GM04503 (cell line): ENCODE results near the gene FAM151B.
"Not testable (repeated sequence)": the region's sequence is repeated elsewhere in the genome, so short reads cannot be mapped to it uniquely, and the experiment has no call there.

ENCODE experiments used
- DNase-seq: peaks from one replicate; pipeline ENCODE4 v3.0.0-alpha.2; 2012; ENCODE audit warnings: low read depth

The FAM151B gene

GRCh38 chr5:80503641-80504040 lies 15.7 kb downstream of the FAM151B start:
- DNase-seq = no peak

GRCh38 chr5:80504833-80505232 lies 16.9 kb downstream of the FAM151B start:
- DNase-seq = no peak

GRCh38 chr5:80507663-80508062 lies 19.8 kb downstream of the FAM151B start:
- no peak for DNase-seq

- DNase-seq = no peak
These were observed 20.9 kb downstream of the FAM151B start for GRCh38 chr5:80508844-80509243.

GRCh38 chr5:80509362-80509761 lies 21.5 kb downstream of the FAM151B start:
- DNase-seq = no peak

GRCh38 chr5:80516826-80517225 lies 28.9 kb downstream of the FAM151B start:
- peak; percentile 2 for DNase-seq

GRCh38 chr5:80540691-80541090 lies 52.8 kb downstream of the FAM151B start:
- DNase-seq = no peak

GRCh38 chr5:80541392-80541791 lies 53.5 kb downstream of the FAM151B start:
- no peak for DNase-seq

GRCh38 chr5:80554646-80555045 lies 66.7 kb downstream of the FAM151B start:
- no peak for DNase-seq

- DNase-seq = no peak
These were observed 67.2 kb downstream of the FAM151B start for GRCh38 chr5:80555099-80555498.

- no peak for DNase-seq
These were observed 71.3 kb downstream of the FAM151B start for GRCh38 chr5:80559244-80559643.

GRCh38 chr5:80565330-80565729 lies 77.4 kb downstream of the FAM151B start:
- no peak for DNase-seq

- no peak for DNase-seq
These were observed 78.9 kb downstream of the FAM151B start for GRCh38 chr5:80566711-80567259.

- no peak for DNase-seq
These were observed 80.4 kb downstream of the FAM151B start for GRCh38 chr5:80568251-80568650.

- DNase-seq = no peak
These were observed 81.4 kb downstream of the FAM151B start for GRCh38 chr5:80569086-80569960.

- no peak for DNase-seq
These were observed 82.3 kb downstream of the FAM151B start, which contains the start of gene ANKRD34B for GRCh38 chr5:80569961-80570786. Gene ANKRD34B (minus strand): TSS chr5:80570280. CDS start chr5:80560019, 10,261 bp downstream.

GRCh38 chr5:80573062-80573461 lies 85.2 kb downstream of the FAM151B start:
- no peak for DNase-seq

- no peak for DNase-seq
These were observed 88.5 kb downstream of the FAM151B start for GRCh38 chr5:80576383-80576782.

- DNase-seq = no peak
These were observed 89.8 kb downstream of the FAM151B start for GRCh38 chr5:80577707-80578106.

GRCh38 chr5:80579050-80579449 lies 91.2 kb downstream of the FAM151B start:
- DNase-seq = no peak

- not testable (repeated sequence) for DNase-seq
These were observed 92.4 kb downstream of the FAM151B start for GRCh38 chr5:80580291-80580690.

- no peak for DNase-seq
These were observed 96.9 kb downstream of the FAM151B start for GRCh38 chr5:80584770-80585169.
